SKM-1 (cell line): ENCODE measurements around the gene DPT.

Experiments used
- DNase-seq: peaks from one replicate; lab custom pipeline; 2025; ENCODE audit not compliant: unreplicated experiment; lab: John Stamatoyannopoulos, UW

Gene DPT

GRCh38 chr1:168671782-168672181, 57.2 kb downstream of the DPT start:
- no peak for DNase-seq

GRCh38 chr1:168665975-168666374, 63.0 kb downstream of the DPT start:
- DNase-seq, result no peak

- DNase-seq, result no peak
Measured at GRCh38 chr1:168664069-168664834, 64.8 kb downstream of the DPT start.

DNA sequence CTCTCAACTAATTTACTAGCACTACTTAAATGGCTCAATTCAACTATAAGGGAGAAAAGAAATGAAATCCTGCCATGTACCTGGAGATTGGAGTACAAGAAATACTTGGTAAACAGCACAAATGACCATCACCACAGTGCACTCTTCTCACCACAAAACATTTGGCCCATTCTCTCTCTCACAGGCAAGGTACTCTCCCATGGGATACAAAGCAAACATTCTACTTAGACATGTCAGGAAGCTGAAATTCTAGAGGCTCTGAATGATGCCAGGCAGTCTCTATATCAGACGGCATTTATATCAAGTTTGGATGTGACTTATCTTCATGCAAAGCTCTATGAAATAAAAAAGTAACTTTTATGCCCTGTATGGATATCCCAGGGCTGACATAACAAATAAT, 72.5 kb downstream of the DPT start:
- DNase-seq, result no peak

GRCh38 chr1:168654198-168654915, 74.6 kb downstream of the DPT start:
- DNase-seq, result no peak

- no peak for DNase-seq
Measured at GRCh38 chr1:168653567-168653966, 75.4 kb downstream of the DPT start.

- DNase-seq, result no peak
Measured at GRCh38 chr1:168645721-168646120, 83.3 kb downstream of the DPT start.
